Endodermal cell (in vitro differentiated cells): Measurements from ENCODE around the gene ITGA8. TPM values are rescaled to one million over a fixed set of nuclear protein-coding genes. Genes with fewer than 3 reads are reported as not detected.
"Not testable (repeated sequence)": the region's sequence is repeated elsewhere in the genome, so short reads cannot be mapped to it uniquely, and the experiment has no call there.

Source experiments
- DNase-seq: peaks from one replicate; pipeline ENCODE4 v3.0.0-alpha.2; 2017
- H3K27ac ChIP-seq: 2 replicates; pipeline ENCODE4 v1.5.1; 2013; ENCODE audit warnings: mild to moderate bottlenecking, low read depth, low read length, moderate library complexity
- H3K27me3 ChIP-seq: 2 replicates; pipeline ENCODE4 v1.6.1; 2013; ENCODE audit warnings: mild to moderate bottlenecking, low read length, moderate library complexity; ENCODE audit not compliant: insufficient read depth, control insufficient read depth, poor library complexity, severe bottlenecking
- H3K36me3 ChIP-seq: 2 replicates; pipeline ENCODE4 v1.7.0; 2013; ENCODE audit warnings: mild to moderate bottlenecking, low read length, moderate library complexity; ENCODE audit not compliant: control insufficient read depth, insufficient read depth
- H3K4me1 ChIP-seq: one replicate; pipeline ENCODE4 v1.7.0; 2013; ENCODE audit warnings: low read length; ENCODE audit not compliant: control insufficient read depth, insufficient read depth
- H3K4me3 ChIP-seq: 2 replicates; pipeline ENCODE4 v1.5.1; 2013; ENCODE audit warnings: mild to moderate bottlenecking, low read length, moderate library complexity
- H3K9ac ChIP-seq: 2 replicates; pipeline ENCODE4 v1.6.1; 2013; ENCODE audit warnings: mild to moderate bottlenecking, low read length, moderate library complexity; ENCODE audit not compliant: poor library complexity, severe bottlenecking; ENCODE audit errors: extremely low read depth
- H3K9me3 ChIP-seq: 2 replicates; pipeline ENCODE4 v1.6.1; 2013; ENCODE audit warnings: mild to moderate bottlenecking, low read length, moderate library complexity; ENCODE audit not compliant: control insufficient read depth
- H3K27ac Mint-ChIP-seq: 2 replicates; pipeline ENCODE4 v1.8.0; 2020; ENCODE audit warnings: mixed read lengths
- H3K27me3 Mint-ChIP-seq: 2 replicates; pipeline ENCODE4 v1.8.0; 2021; ENCODE audit warnings: mild to moderate bottlenecking, mixed read lengths; ENCODE audit not compliant: insufficient read depth
- H3K36me3 Mint-ChIP-seq: 2 replicates; pipeline ENCODE4 v1.8.0; 2020; ENCODE audit warnings: low read depth, mixed read lengths
- H3K4me1 Mint-ChIP-seq: 2 replicates; pipeline ENCODE4 v1.8.0; 2020; ENCODE audit warnings: mixed read lengths
- H3K4me3 Mint-ChIP-seq: 2 replicates; pipeline ENCODE4 v1.8.0; 2020; ENCODE audit warnings: mild to moderate bottlenecking, moderate library complexity, mixed read lengths
- H3K9me3 Mint-ChIP-seq: 2 replicates; pipeline ENCODE4 v1.8.0; 2020; ENCODE audit warnings: mild to moderate bottlenecking, mixed read lengths
- CTCF ChIP-seq: fragments of 200-600 bp; sonication (generic); conservative IDR thresholded peaks from 2 replicates; pipeline ENCODE4 v1.5.0; 2021; ENCODE audit warnings: antibody characterized with exemption, mild to moderate bottlenecking
- WGBS, 2 experiments: methylation state at CpG; one replicate each; pipeline versions ENCODE4 v1.1.5 to v1.1.7; 2013; ENCODE audit warnings: missing lambda C conversion rate in 2 of 2, mixed read lengths in 1 of 2; ENCODE audit not compliant: insufficient coverage in 1 of 2, insufficient read length in 1 of 2; 5-methylcytosine and 5-hydroxymethylcytosine counted together
- total RNA-seq, 2 donors: library from RNA; stranded (reverse); fragmentation: NEBNext Ultra II Directional in 1 of 2; extraction: Animal tissue kit (Norgen Biotek cat#: 25700) in 1 of 2; gene quantifications; 2 replicates in 1 of 2; 3 replicates in 1 of 2; pipeline ENCODE4 v1.2.1, GENCODE V29; 2021

Gene ITGA8
- total RNA-seq, 2 donors from 2014 or later: 0.24 to 0.40 TPM

DNA sequence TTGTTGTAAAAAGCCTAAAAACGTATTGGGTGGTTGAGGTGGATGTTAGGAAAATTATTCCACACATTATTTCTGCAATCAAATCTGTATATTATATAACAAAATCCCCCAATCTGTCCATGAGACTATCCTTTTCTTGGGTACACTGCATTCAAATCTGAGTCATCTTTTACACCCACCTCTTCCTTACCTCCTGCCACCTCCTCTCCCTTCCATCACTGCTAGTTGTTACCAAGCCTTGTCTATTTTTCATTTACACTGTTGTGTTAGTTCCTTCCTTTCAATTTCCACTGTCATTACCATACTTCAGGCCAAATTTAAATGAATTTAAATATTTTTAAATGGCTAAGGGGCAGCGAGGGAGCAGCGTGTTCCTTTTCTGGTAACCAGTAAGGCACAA is 83.3 kb downstream of the ITGA8 start:
- H3K27ac ChIP-seq: no peak overlapping the region
- peaks cover 22% of the 10 kb centered on the region for H3K27me3 Mint-ChIP-seq
- no peak for TF ChIP-seq CTCF
- peaks cover 3% of the 10 kb centered on the region for H3K4me1 ChIP-seq
- H3K9me3 ChIP-seq: no peaks in the 10 kb centered on the region
- 96 to 100% methylated on average over 2 of the region's 3 CpGs for WGBS, 2 experiments
- no peaks in the 10 kb centered on the region for H3K36me3 Mint-ChIP-seq
- H3K27ac Mint-ChIP-seq: no peak overlapping the region
- H3K4me3 ChIP-seq: no peak overlapping the region
- H3K9me3 Mint-ChIP-seq: no peaks in the 10 kb centered on the region
- no peak overlapping the region for H3K4me3 Mint-ChIP-seq
- no peak for DNase-seq
- no peak overlapping the region for H3K9ac ChIP-seq
- peaks cover 18% of the 10 kb centered on the region for H3K4me1 Mint-ChIP-seq
- H3K27me3 ChIP-seq: peaks cover 63% of the 10 kb centered on the region
- H3K36me3 ChIP-seq: no peaks in the 10 kb centered on the region

DNA sequence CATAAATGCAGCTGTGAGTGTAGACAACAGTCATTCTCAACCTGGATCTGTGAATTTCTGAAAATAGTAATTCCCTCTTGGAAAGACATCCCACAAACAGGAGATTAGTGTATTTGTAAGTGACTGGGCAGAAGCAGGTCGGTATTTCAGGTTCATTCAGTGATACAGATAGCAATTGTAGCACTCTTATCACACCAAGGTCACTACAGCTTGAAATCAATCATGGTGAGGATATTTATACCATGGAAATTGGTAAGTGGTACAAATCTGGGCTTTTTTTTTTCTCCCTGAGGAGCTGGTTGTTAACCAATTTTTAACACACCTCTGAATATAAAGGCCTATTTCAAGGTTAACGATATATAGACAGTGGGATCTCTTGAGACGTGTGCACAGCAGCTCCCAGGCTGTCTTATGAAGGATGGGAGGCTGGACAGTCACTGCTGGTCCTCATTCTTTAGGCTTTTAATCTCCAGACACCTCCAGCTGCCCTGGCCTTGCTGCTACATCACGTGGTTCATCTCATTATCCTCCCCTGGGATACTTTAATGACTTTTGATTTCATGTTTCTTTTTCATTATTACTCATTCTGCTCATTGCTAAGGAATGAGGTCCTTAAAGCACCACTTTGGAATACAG is 87.1 kb downstream of the ITGA8 start:
- Mint-ChIP-seq H3K27ac (no peak overlapping the region), H3K27me3 (peaks cover 29% of the 10 kb centered on the region), H3K9me3 (no peaks in the 10 kb centered on the region), H3K4me1 (peaks cover 9% of the 10 kb centered on the region), H3K4me3 (no peak overlapping the region), H3K36me3 (no peaks in the 10 kb centered on the region)
- no peak overlapping the region for H3K27ac ChIP-seq
- H3K27me3 ChIP-seq: peaks cover 76% of the 10 kb centered on the region
- H3K36me3 ChIP-seq: no peaks in the 10 kb centered on the region
- H3K4me1 ChIP-seq: no peaks in the 10 kb centered on the region
- no peak for TF ChIP-seq CTCF
- no peak for DNase-seq
- H3K4me3 ChIP-seq: no peak overlapping the region
- WGBS, 2 experiments: 74 to 93% methylated on average over 3 to 4 of the region's 4 CpGs
- H3K9me3 ChIP-seq: no peaks in the 10 kb centered on the region
- no peak overlapping the region for H3K9ac ChIP-seq

DNA sequence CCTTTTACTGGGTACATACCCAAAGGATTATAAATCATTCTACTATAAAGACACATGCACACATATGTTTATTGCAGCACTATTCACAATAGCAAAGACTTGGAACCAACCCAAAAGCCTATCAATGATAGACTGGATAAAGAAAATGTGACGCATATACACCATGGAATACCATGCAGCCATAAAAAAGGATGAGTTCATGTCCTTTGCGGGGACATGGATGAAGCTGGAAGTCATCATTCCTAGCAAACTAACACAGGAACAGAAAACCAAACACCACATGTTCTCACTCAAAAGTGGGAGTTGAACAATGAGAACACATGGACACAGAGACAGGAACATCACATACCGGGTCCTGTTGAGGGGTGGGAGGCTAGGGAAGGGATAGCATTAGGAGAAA is 88.5 kb downstream of the ITGA8 start:
- H3K9ac ChIP-seq, H3K4me1 ChIP-seq, H3K9me3 ChIP-seq, H3K4me1 Mint-ChIP-seq, H3K4me3 Mint-ChIP-seq, H3K9me3 Mint-ChIP-seq, H3K27ac Mint-ChIP-seq, DNase-seq, H3K27ac ChIP-seq, H3K4me3 ChIP-seq, H3K36me3 ChIP-seq, H3K36me3 Mint-ChIP-seq: not testable (repeated sequence)
- H3K27me3 ChIP-seq: peaks cover 71% of the 10 kb centered on the region
- H3K27me3 Mint-ChIP-seq: peaks cover 31% of the 10 kb centered on the region
- 95 to 100% methylated on average over 2 to 3 of the region's 3 CpGs for WGBS, 2 experiments

DNA sequence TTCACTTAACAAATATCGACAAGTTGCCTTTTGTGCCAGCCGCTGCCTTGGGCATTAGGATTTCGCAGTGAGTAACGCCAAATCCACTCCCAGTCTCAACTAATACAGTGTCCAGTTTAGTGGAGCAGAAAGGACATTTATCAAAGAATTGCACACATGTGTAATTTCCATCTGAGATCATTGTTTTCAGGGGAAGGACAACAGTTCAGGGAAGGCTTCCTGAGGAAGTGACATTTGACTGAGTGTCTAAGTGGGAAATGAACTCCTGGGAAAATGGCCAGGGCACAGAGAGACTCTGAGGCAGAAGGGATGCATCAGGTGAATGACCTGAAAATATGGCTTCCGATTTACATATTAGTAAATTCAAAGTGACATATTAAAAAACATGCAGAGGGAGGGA is 89.4 kb downstream of the ITGA8 start:
- no peak overlapping the region for H3K4me3 Mint-ChIP-seq
- H3K27me3 ChIP-seq: peaks cover 72% of the 10 kb centered on the region
- H3K9ac ChIP-seq: no peak overlapping the region
- 94 to 95% methylated on average over 4 to 5 of the region's 5 CpGs for WGBS, 2 experiments
- no peak overlapping the region for H3K27ac ChIP-seq
- no peaks in the 10 kb centered on the region for H3K9me3 ChIP-seq
- H3K27me3 Mint-ChIP-seq: peaks cover 31% of the 10 kb centered on the region
- no peak for DNase-seq
- no peaks in the 10 kb centered on the region for H3K36me3 ChIP-seq
- TF ChIP-seq CTCF: no peak
- no peaks in the 10 kb centered on the region for H3K9me3 Mint-ChIP-seq
- no peaks in the 10 kb centered on the region for H3K4me1 ChIP-seq
- peaks cover 3% of the 10 kb centered on the region for H3K4me1 Mint-ChIP-seq
- H3K4me3 ChIP-seq: no peak overlapping the region
- H3K36me3 Mint-ChIP-seq: no peaks in the 10 kb centered on the region
- H3K27ac Mint-ChIP-seq: no peak overlapping the region
